CD4-positive, alpha-beta T cell (primary cell): ENCODE results near the gene DTNB. TPM values are rescaled to one million over a fixed set of nuclear protein-coding genes. Genes with fewer than 3 reads are reported as not detected.

Experiments used
- ATAC-seq: fragments of 200-7000 bp; cut with Tn5 transposase; one replicate; pipeline ENCODE4 v1.10.0; 2022; ENCODE audit warnings: mild to moderate bottlenecking; ENCODE audit not compliant: poor library complexity
- CTCF ChIA-PET: fragments of 350-600 bp; sonication (Branson Sonifier 250); formaldehyde crosslinking; loops from one replicate; lab custom pipeline; 2021; ENCODE audit warnings: antibody characterized with exemption, inconsistent platforms; lab: Charles Lee
- POLR2A ChIA-PET: fragments of 350-600 bp; sonication (Branson Sonifier 250); formaldehyde crosslinking; loops from one replicate; lab custom pipeline; 2021; ENCODE audit warnings: antibody characterized with exemption, inconsistent platforms; lab: Charles Lee
- DNase-seq, 14 experiments: peaks; one replicate each; pipeline ENCODE4 v3.0.0-alpha.2; 2013 to 2020; ENCODE audit warnings: mixed read lengths in 2 of 14
- H3K27ac ChIP-seq, 2 donors: one replicate each; pipeline versions ENCODE4 v1.5.1 to v1.7.0; 2013; ENCODE audit warnings: low read length in 2 of 2, low read depth in 1 of 2, mild to moderate bottlenecking in 1 of 2
- H3K27me3 ChIP-seq, 2 experiments: 1 replicate in 1 of 2; 2 replicates in 1 of 2; pipeline versions ENCODE4 v1.6.1 to v1.7.0; 2013; ENCODE audit warnings: low read length in 2 of 2, control low read depth in 1 of 2, mild to moderate bottlenecking in 1 of 2, moderate library complexity in 1 of 2; ENCODE audit not compliant: insufficient read depth in 2 of 2, control insufficient read depth in 1 of 2
- H3K36me3 ChIP-seq: one replicate; pipeline ENCODE4 v1.6.1; 2013; ENCODE audit warnings: low read length, control low read depth; ENCODE audit not compliant: insufficient read depth
- H3K4me1 ChIP-seq: one replicate; pipeline ENCODE4 v1.6.1; 2013; ENCODE audit warnings: low read length, control low read depth; ENCODE audit not compliant: insufficient read depth
- H3K4me3 ChIP-seq: one replicate; pipeline ENCODE4 v1.5.1; 2013; ENCODE audit warnings: mild to moderate bottlenecking, low read length, moderate library complexity
- H3K9me3 ChIP-seq, 2 experiments: 1 replicate in 1 of 2; 2 replicates in 1 of 2; pipeline versions ENCODE4 v1.6.1 to v1.7.0; 2013; ENCODE audit warnings: low read length in 2 of 2, mild to moderate bottlenecking in 2 of 2, control low read depth in 1 of 2, moderate library complexity in 1 of 2; ENCODE audit not compliant: control insufficient read depth in 1 of 2, insufficient read depth in 1 of 2
- H3K27ac Mint-ChIP-seq: one replicate; pipeline ENCODE4 v1.8.0; 2020; ENCODE audit warnings: mixed read lengths
- H3K27me3 Mint-ChIP-seq: one replicate; pipeline ENCODE4 v1.8.0; 2021; ENCODE audit warnings: mixed read lengths
- H3K36me3 Mint-ChIP-seq: one replicate; pipeline ENCODE4 v1.8.0; 2021; ENCODE audit warnings: low read depth, mixed read lengths
- H3K4me1 Mint-ChIP-seq: one replicate; pipeline ENCODE4 v1.8.0; 2021; ENCODE audit warnings: low read depth, mixed read lengths
- H3K4me3 Mint-ChIP-seq: one replicate; pipeline ENCODE4 v1.8.0; 2020; ENCODE audit warnings: mild to moderate bottlenecking, mixed read lengths
- H3K9me3 Mint-ChIP-seq: one replicate; pipeline ENCODE4 v1.8.0; 2020; ENCODE audit warnings: mixed read lengths
- intact Hi-C, 2 experiments: fragments of 100-400 bp; cut with DNase I in 1 of 2; cut with micrococcal nuclease in 1 of 2; formaldehyde crosslinking; loops; one replicate each; pipeline versions ENCODE4 v1.15.1 to v1.9.0; 2023 to 2025; cut with DNase I, micrococcal nuclease
- total RNA-seq, 174 experiments: library from RNA in 2 of 174; stranded (reverse) in 2 of 174; gene quantifications; one replicate each; pipeline ENCODE4 v1.2.3 and lab custom pipeline; 2021 to 2026
- TF ChIP-seq, protein P1 (sequence below): fragments of 200-600 bp; IDR thresholded peaks from one replicate; pipeline ENCODE4 v1.8.0; 2022; ENCODE audit warnings: antibody characterized with exemption, mild to moderate bottlenecking

DTNB gene
- total RNA-seq, 2 experiments from 2014 or later: 30.1 to 33.6 TPM

DNA sequence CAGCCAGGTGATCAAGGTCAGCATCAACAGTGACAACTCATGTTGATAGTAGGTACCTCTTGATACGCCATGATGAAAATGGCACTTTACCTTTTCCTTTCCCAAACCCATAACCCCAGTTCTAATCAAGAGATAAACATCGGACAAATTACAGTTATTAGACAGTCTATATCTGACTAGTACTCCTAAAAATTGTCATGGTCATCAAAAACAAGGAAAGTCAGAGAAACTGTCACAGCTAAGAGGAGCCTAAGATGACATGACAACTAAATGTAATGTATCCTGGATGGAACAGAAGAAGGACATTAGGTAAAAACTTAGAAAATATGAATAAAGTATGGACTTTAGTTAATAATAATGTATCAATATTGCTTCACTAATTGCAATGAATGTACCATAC, 234.6 kb downstream of the DTNB start:
- Histone ChIP-seq H3K27me3 (no peaks in the 10 kb centered on the region), H3K9me3 (no peaks in the 10 kb centered on the region), H3K4me1 (no peaks in the 10 kb centered on the region), H3K27ac (no peak overlapping the region), H3K4me3 (no peak overlapping the region), H3K36me3 (peaks cover 2% of the 10 kb centered on the region)
- H3K27me3 Mint-ChIP-seq: no peaks in the 10 kb centered on the region
- intact Hi-C loops: no loop called here
- ChIA-PET CTCF (no interaction called here), POLR2A (no interaction called here)
- peaks cover 32% of the 10 kb centered on the region for H3K36me3 Mint-ChIP-seq
- TF ChIP-seq, protein P1, sequence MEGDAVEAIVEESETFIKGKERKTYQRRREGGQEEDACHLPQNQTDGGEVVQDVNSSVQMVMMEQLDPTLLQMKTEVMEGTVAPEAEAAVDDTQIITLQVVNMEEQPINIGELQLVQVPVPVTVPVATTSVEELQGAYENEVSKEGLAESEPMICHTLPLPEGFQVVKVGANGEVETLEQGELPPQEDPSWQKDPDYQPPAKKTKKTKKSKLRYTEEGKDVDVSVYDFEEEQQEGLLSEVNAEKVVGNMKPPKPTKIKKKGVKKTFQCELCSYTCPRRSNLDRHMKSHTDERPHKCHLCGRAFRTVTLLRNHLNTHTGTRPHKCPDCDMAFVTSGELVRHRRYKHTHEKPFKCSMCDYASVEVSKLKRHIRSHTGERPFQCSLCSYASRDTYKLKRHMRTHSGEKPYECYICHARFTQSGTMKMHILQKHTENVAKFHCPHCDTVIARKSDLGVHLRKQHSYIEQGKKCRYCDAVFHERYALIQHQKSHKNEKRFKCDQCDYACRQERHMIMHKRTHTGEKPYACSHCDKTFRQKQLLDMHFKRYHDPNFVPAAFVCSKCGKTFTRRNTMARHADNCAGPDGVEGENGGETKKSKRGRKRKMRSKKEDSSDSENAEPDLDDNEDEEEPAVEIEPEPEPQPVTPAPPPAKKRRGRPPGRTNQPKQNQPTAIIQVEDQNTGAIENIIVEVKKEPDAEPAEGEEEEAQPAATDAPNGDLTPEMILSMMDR: no peak
- no peak for DNase-seq
- H3K4me3 Mint-ChIP-seq: no peak overlapping the region
- H3K4me1 Mint-ChIP-seq: no peaks in the 10 kb centered on the region
- ATAC-seq: no peak
- H3K27ac Mint-ChIP-seq: no peak overlapping the region
- no peaks in the 10 kb centered on the region for H3K9me3 Mint-ChIP-seq

- ChIA-PET POLR2A (no interaction called here), CTCF (no interaction called here)
- intact Hi-C loops: no loop called here
- no peaks in the 10 kb centered on the region for H3K27me3 ChIP-seq
- no peaks in the 10 kb centered on the region for H3K4me1 Mint-ChIP-seq
- DNase-seq: no peak
- no peak overlapping the region for H3K4me3 Mint-ChIP-seq
- H3K9me3 Mint-ChIP-seq: no peaks in the 10 kb centered on the region
- H3K27me3 Mint-ChIP-seq: no peaks in the 10 kb centered on the region
- no peaks in the 10 kb centered on the region for H3K4me1 ChIP-seq
- H3K27ac Mint-ChIP-seq: no peak overlapping the region
- H3K9me3 ChIP-seq: no peaks in the 10 kb centered on the region
- no peak overlapping the region for H3K27ac ChIP-seq
- no peak for ATAC-seq
- peaks cover 39% of the 10 kb centered on the region for H3K36me3 Mint-ChIP-seq
- TF ChIP-seq, protein P1: no peak
- no peaks in the 10 kb centered on the region for H3K36me3 ChIP-seq
- H3K4me3 ChIP-seq: no peak overlapping the region
These were observed 235.3 kb downstream of the DTNB start for GRCh38 chr2:25437881-25438662.

- intact Hi-C loops: no loop called here
- no peaks in the 10 kb centered on the region for H3K36me3 ChIP-seq
- Mint-ChIP-seq H3K36me3 (peaks cover 63% of the 10 kb centered on the region), H3K4me1 (no peaks in the 10 kb centered on the region), H3K9me3 (no peaks in the 10 kb centered on the region), H3K27me3 (no peaks in the 10 kb centered on the region), H3K27ac (no peak overlapping the region), H3K4me3 (no peak overlapping the region)
- no peak for DNase-seq
- H3K4me1 ChIP-seq: no peaks in the 10 kb centered on the region
- ChIA-PET POLR2A (no interaction called here), CTCF (no interaction called here)
- H3K9me3 ChIP-seq: no peaks in the 10 kb centered on the region
- no peak overlapping the region for H3K27ac ChIP-seq
- no peak for ATAC-seq
- H3K4me3 ChIP-seq: no peak overlapping the region
- no peaks in the 10 kb centered on the region for H3K27me3 ChIP-seq
- TF ChIP-seq, protein P1: no peak
These were observed 238.0 kb downstream of the DTNB start for GRCh38 chr2:25435421-25435820.
